Upper lobe of left lung (tissue), 6 donors: ENCODE measurements around the gene COL7A1. TPM values are rescaled to one million over a fixed set of nuclear protein-coding genes. Genes with fewer than 3 reads are reported as not detected.

Source experiments
- ATAC-seq, 2 donors: fragments of 200-7000 bp; cut with Tn5 transposase; one replicate each; pipeline ENCODE4 v1.9.1; 2022; ENCODE audit warnings: mild to moderate bottlenecking in 2 of 2, moderate library complexity in 2 of 2; ENCODE audit not compliant: low FRiP score in 2 of 2
- DNase-seq, 2 donors: peaks; one replicate each; pipeline ENCODE4 v3.0.0-alpha.2; 2019 to 2020
- H3K27ac ChIP-seq, 4 donors: fragments of 200-600 bp; sonication (generic); one replicate each; pipeline ENCODE4 v1.5.1; 2016 to 2019
- H3K27me3 ChIP-seq, 4 donors: fragments of 200-600 bp; sonication (generic); one replicate each; pipeline ENCODE4 v1.5.1; 2017 to 2019
- H3K36me3 ChIP-seq, 4 donors: fragments of 200-600 bp; sonication (generic); one replicate each; pipeline ENCODE4 v1.5.1; 2016 to 2019
- H3K4me1 ChIP-seq, 4 donors: fragments of 200-600 bp; sonication (generic); one replicate each; pipeline ENCODE4 v1.5.1; 2018 to 2019
- H3K4me3 ChIP-seq, 4 donors: fragments of 200-600 bp; sonication (generic); one replicate each; pipeline ENCODE4 v1.5.1; 2017 to 2019; ENCODE audit warnings: mild to moderate bottlenecking in 2 of 4, moderate library complexity in 1 of 4
- H3K9me3 ChIP-seq, 4 donors: fragments of 200-600 bp; sonication (generic); one replicate each; pipeline ENCODE4 v1.5.1; 2018 to 2019
- CTCF ChIP-seq, 6 experiments: fragments of 450-650 bp in 4 of 6; fragments of 200-600 bp in 2 of 6; sonication (generic) in 2 of 6; IDR thresholded peaks; one replicate each; pipeline ENCODE4 v1.5.1; 2016 to 2019; ENCODE audit warnings: antibody characterized with exemption in 6 of 6
- EP300 ChIP-seq, 4 donors: sonication (generic); formaldehyde crosslinking; IDR thresholded peaks; one replicate each; pipeline ENCODE4 v1.5.1; 2017; ENCODE audit warnings: antibody characterized with exemption in 4 of 4, control low read depth in 2 of 4
- POLR2A ChIP-seq, 4 donors: fragments of 450-650 bp; IDR thresholded peaks; one replicate each; pipeline ENCODE4 v1.5.1; 2016 to 2017; ENCODE audit warnings: antibody characterized with exemption in 4 of 4, mild to moderate bottlenecking in 2 of 4
- POLR2AphosphoS5 ChIP-seq, 2 donors: sonication (generic); formaldehyde crosslinking; IDR thresholded peaks; one replicate each; pipeline ENCODE4 v1.5.1; 2017; ENCODE audit warnings: antibody characterized with exemption in 2 of 2
- WGBS, 2 donors: methylation state at CpG; one replicate each; pipeline ENCODE4 v1.1.5; 2017 to 2018; 5-methylcytosine and 5-hydroxymethylcytosine counted together
- total RNA-seq, 6 donors: library from RNA; depleted of rRNA in 4 of 6; stranded (reverse); fragments of >200 nt in 4 of 6; gene quantifications; one replicate each; pipeline versions ENCODE4 v1.1.0 to v1.2.1, GENCODE V29; 2016 to 2021
- donor health status: DM: no; HTN: no; CAD: no; lungs with moderate emphysema.
- donor health status: DM: no; HTN: yes; CAD: no; lungs with severe emphysema.

COL7A1 gene
- total RNA-seq, 6 donors from 2014 or later: 2.7 to 30.4 (median 4.6) TPM

GRCh38 chr3:48558493-48559134 is 36.5 kb downstream of the COL7A1 start:
- WGBS, 2 donors: 49 to 72% methylated on average over 6 of the region's 6 CpGs
- H3K4me1 ChIP-seq: peaks cover 37 to 63% (median 50%) of the 10 kb centered on the region in 4 donors
- H3K9me3 ChIP-seq: no peaks in the 10 kb centered on the region
- DNase-seq (peak in 1 of 2 donors; percentile 86), ATAC-seq (peak in 1 of 2 donors; percentile 31)
- H3K27ac ChIP-seq: peak overlapping the region; percentile 47 to 78 (median 62)
- no peaks in the 10 kb centered on the region for H3K36me3 ChIP-seq
- H3K27me3 ChIP-seq: no peaks in the 10 kb centered on the region
- TF ChIP-seq EP300 (IDR thresholded peaks at IDR 0.05): no peak
- TF ChIP-seq CTCF (IDR thresholded peaks at IDR 0.05): no peak
- TF ChIP-seq POLR2AphosphoS5 (IDR thresholded peaks at IDR 0.05): peak in 1 of 2 donors; percentile 28
- peak in 1 of 4 donors; percentile 53 for TF ChIP-seq POLR2A (IDR thresholded peaks at IDR 0.05)
- H3K4me3 ChIP-seq: no peak overlapping the region

- H3K4me3 ChIP-seq: peak within 1 kb of the TSS; percentile 47 to 75 (median 60)
- H3K36me3 ChIP-seq: no peaks in the 10 kb centered on the region
- TF ChIP-seq POLR2A (IDR thresholded peaks at IDR 0.05) (peak in 2 of 4 donors; percentile 31 to 49), CTCF (IDR thresholded peaks at IDR 0.05) (peak in 2 of 6 experiments; percentile 36 to 51), EP300 (IDR thresholded peaks at IDR 0.05) (no peak), POLR2AphosphoS5 (IDR thresholded peaks at IDR 0.05) (peak in 1 of 2 donors; percentile 50)
- DNase-seq (peak; percentile 99 to 100), ATAC-seq (peak; percentile 94 to 97)
- 1 to 2% methylated on average over 31 to 45 of the region's 53 CpGs for WGBS, 2 donors
- H3K9me3 ChIP-seq: no peaks in the 10 kb centered on the region
- peak within 1 kb of the TSS; percentile 51 to 87 (median 72) for H3K27ac ChIP-seq
- no peaks in the 10 kb centered on the region for H3K27me3 ChIP-seq
- H3K4me1 ChIP-seq: peaks cover 37 to 70% (median 51%) of the 10 kb centered on the region in 4 donors
Measured at GRCh38 chr3:48556796-48557626, 38.1 kb downstream of the COL7A1 start, which contains the start of gene PFKFB4. Gene PFKFB4 (minus strand): TSS chr3:48556803. CDS start chr3:48556777, 26 bp downstream.

- H3K4me3 ChIP-seq: peak overlapping the region; percentile 46 to 75 (median 60)
- ATAC-seq: no peak
- H3K9me3 ChIP-seq: no peaks in the 10 kb centered on the region
- H3K36me3 ChIP-seq: no peaks in the 10 kb centered on the region
- H3K4me1 ChIP-seq: peaks cover 36 to 67% (median 50%) of the 10 kb centered on the region in 4 donors
- DNase-seq: no peak
- WGBS, 2 donors: 30 to 32% methylated on average over 10 to 18 of the region's 29 CpGs
- H3K27me3 ChIP-seq: no peaks in the 10 kb centered on the region
- H3K27ac ChIP-seq: peak overlapping the region; percentile 23 to 87 (median 68)
- TF ChIP-seq POLR2AphosphoS5 (IDR thresholded peaks at IDR 0.05) (no peak), CTCF (IDR thresholded peaks at IDR 0.05) (no peak), POLR2A (IDR thresholded peaks at IDR 0.05) (no peak), EP300 (IDR thresholded peaks at IDR 0.05) (no peak)
Measured at GRCh38 chr3:48555949-48556795, 39.0 kb downstream of the COL7A1 start.

- no peaks in the 10 kb centered on the region for H3K9me3 ChIP-seq
- no peaks in the 10 kb centered on the region for H3K27me3 ChIP-seq
- H3K36me3 ChIP-seq: no peaks in the 10 kb centered on the region
- WGBS, 2 donors: 75 to 82% methylated on average over 9 to 10 of the region's 10 CpGs
- ATAC-seq: no peak
- H3K27ac ChIP-seq: peak overlapping the region in 1 of 4 donors; percentile 87
- peak overlapping the region in 2 of 4 donors; percentile 60 to 75 for H3K4me3 ChIP-seq
- DNase-seq: no peak
- TF ChIP-seq CTCF (IDR thresholded peaks at IDR 0.05): no peak
- no peak for TF ChIP-seq POLR2A (IDR thresholded peaks at IDR 0.05)
- no peak for TF ChIP-seq POLR2AphosphoS5 (IDR thresholded peaks at IDR 0.05)
- TF ChIP-seq EP300 (IDR thresholded peaks at IDR 0.05): no peak
- H3K4me1 ChIP-seq: peaks cover 28 to 59% (median 42%) of the 10 kb centered on the region in 4 donors
Measured at GRCh38 chr3:48555231-48555948, 39.7 kb downstream of the COL7A1 start.
